Liver (tissue), 3 donors: ENCODE results near the gene ID1.

Experiments used
- FOXA1 ChIP-seq: IDR thresholded peaks from 2 replicates; pipeline ENCODE4 v1.6.1; 2016; ENCODE audit warnings: antibody characterized with exemption
- JUND ChIP-seq, 2 donors: IDR thresholded peaks; 2 replicates each; pipeline ENCODE4 v1.6.1; 2016; ENCODE audit warnings: antibody characterized with exemption in 2 of 2
- MAX ChIP-seq: IDR thresholded peaks from 2 replicates; pipeline ENCODE4 v1.6.1; 2016; ENCODE audit warnings: antibody characterized with exemption
- RAD21 ChIP-seq, 2 donors: IDR thresholded peaks; 2 replicates each; pipeline ENCODE4 v1.6.1; 2016; ENCODE audit warnings: antibody characterized with exemption in 2 of 2, mild to moderate bottlenecking in 2 of 2
- RXRA ChIP-seq, 2 donors: IDR thresholded peaks; 2 replicates each; pipeline ENCODE4 v1.6.1; 2017 to 2018; ENCODE audit warnings: antibody characterized with exemption in 2 of 2, mild to moderate bottlenecking in 1 of 2
- TAF1 ChIP-seq: conservative IDR thresholded peaks from 2 replicates; pipeline ENCODE4 v1.6.1; 2016; ENCODE audit warnings: antibody characterized with exemption, mild to moderate bottlenecking
- TF ChIP-seq, protein P1 (sequence below): fragments of 150-350 bp; IDR thresholded peaks from 2 replicates; pipeline ENCODE4 v1.5.1; 2017; ENCODE audit warnings: improper control_type of control experiment, low read depth, low read length; ENCODE audit not compliant: missing input control
- TF ChIP-seq, protein P2 (sequence below): IDR thresholded peaks from 2 replicates; pipeline ENCODE4 v1.6.1; 2016; ENCODE audit warnings: antibody characterized with exemption
- TF ChIP-seq, protein P3 (sequence below): IDR thresholded peaks from 2 replicates; pipeline ENCODE4 v1.6.1; 2016; ENCODE audit warnings: antibody characterized with exemption
- donor health status: healthy.
- donor health status: healthy.

- TF ChIP-seq FOXA1 (no peak), MAX (no peak), TAF1 (no peak), RAD21 (IDR thresholded peaks at IDR 0.05) (no peak), JUND (IDR thresholded peaks at IDR 0.05) (no peak), RXRA (IDR thresholded peaks at IDR 0.05) (no peak)
- TF ChIP-seq, protein P1, sequence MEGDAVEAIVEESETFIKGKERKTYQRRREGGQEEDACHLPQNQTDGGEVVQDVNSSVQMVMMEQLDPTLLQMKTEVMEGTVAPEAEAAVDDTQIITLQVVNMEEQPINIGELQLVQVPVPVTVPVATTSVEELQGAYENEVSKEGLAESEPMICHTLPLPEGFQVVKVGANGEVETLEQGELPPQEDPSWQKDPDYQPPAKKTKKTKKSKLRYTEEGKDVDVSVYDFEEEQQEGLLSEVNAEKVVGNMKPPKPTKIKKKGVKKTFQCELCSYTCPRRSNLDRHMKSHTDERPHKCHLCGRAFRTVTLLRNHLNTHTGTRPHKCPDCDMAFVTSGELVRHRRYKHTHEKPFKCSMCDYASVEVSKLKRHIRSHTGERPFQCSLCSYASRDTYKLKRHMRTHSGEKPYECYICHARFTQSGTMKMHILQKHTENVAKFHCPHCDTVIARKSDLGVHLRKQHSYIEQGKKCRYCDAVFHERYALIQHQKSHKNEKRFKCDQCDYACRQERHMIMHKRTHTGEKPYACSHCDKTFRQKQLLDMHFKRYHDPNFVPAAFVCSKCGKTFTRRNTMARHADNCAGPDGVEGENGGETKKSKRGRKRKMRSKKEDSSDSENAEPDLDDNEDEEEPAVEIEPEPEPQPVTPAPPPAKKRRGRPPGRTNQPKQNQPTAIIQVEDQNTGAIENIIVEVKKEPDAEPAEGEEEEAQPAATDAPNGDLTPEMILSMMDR, result no peak
- TF ChIP-seq, protein P2, sequence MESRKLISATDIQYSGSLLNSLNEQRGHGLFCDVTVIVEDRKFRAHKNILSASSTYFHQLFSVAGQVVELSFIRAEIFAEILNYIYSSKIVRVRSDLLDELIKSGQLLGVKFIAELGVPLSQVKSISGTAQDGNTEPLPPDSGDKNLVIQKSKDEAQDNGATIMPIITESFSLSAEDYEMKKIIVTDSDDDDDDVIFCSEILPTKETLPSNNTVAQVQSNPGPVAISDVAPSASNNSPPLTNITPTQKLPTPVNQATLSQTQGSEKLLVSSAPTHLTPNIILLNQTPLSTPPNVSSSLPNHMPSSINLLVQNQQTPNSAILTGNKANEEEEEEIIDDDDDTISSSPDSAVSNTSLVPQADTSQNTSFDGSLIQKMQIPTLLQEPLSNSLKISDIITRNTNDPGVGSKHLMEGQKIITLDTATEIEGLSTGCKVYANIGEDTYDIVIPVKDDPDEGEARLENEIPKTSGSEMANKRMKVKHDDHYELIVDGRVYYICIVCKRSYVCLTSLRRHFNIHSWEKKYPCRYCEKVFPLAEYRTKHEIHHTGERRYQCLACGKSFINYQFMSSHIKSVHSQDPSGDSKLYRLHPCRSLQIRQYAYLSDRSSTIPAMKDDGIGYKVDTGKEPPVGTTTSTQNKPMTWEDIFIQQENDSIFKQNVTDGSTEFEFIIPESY, result no peak
- TF ChIP-seq, protein P3, sequence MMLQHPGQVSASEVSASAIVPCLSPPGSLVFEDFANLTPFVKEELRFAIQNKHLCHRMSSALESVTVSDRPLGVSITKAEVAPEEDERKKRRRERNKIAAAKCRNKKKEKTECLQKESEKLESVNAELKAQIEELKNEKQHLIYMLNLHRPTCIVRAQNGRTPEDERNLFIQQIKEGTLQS, result no peak
These were observed 38.8 kb upstream of the ID1 start for GRCh38 chr20:31566319-31566657.
